WTC11 (cell line): ENCODE results near the gene PMM1. TPM values are rescaled to one million over a fixed set of nuclear protein-coding genes. Genes with fewer than 3 reads are reported as not detected.

Source experiments
- ATAC-seq: fragments of 200-7000 bp; cut with Tn5 transposase; 2 replicates; pipeline ENCODE4 v1.10.0; 2021; ENCODE audit warnings: mild to moderate bottlenecking, moderate library complexity
- CTCF ChIA-PET: fragments of 300-600 bp; sonication (Branson Sonifier 250); formaldehyde crosslinking; loops from one replicate; lab custom pipeline; 2021; ENCODE audit warnings: antibody characterized with exemption; lab: Charles Lee
- POLR2A ChIA-PET: fragments of 350-600 bp; sonication (Branson Sonifier 250); formaldehyde crosslinking; loops from one replicate; lab custom pipeline; 2021; ENCODE audit warnings: antibody characterized with exemption; lab: Charles Lee
- DNase-seq: peaks from one replicate; pipeline ENCODE4 v3.0.0; 2021; ENCODE audit warnings: low spot score
- H3K27ac Mint-ChIP-seq: 2 replicates; pipeline ENCODE4 v1.8.0; 2021; ENCODE audit warnings: mixed read lengths
- H3K27me3 Mint-ChIP-seq: 2 replicates; pipeline ENCODE4 v1.8.0; 2021; ENCODE audit warnings: low read depth, mild to moderate bottlenecking, moderate library complexity, mixed read lengths
- H3K36me3 Mint-ChIP-seq: 2 replicates; pipeline ENCODE4 v1.8.0; 2021; ENCODE audit warnings: mixed read lengths
- H3K4me1 Mint-ChIP-seq: 2 replicates; pipeline ENCODE4 v1.8.0; 2022; ENCODE audit warnings: mixed read lengths
- H3K4me3 Mint-ChIP-seq: 2 replicates; pipeline ENCODE4 v1.8.0; 2021; ENCODE audit warnings: mild to moderate bottlenecking, moderate library complexity, mixed read lengths
- H3K9me3 Mint-ChIP-seq: 2 replicates; pipeline ENCODE4 v1.8.0; 2021; ENCODE audit warnings: mixed read lengths
- ATF3 ChIP-seq: sonication (generic); formaldehyde crosslinking; conservative IDR thresholded peaks from 2 replicates; pipeline ENCODE4 v1.8.1; 2022; ENCODE audit warnings: mild to moderate bottlenecking, missing genetic modification reagents
- CBFB ChIP-seq: sonication (generic); formaldehyde crosslinking; IDR thresholded peaks from 2 replicates; pipeline ENCODE4 v1.8.1; 2022; ENCODE audit warnings: mild to moderate bottlenecking, low read depth, missing genetic modification reagents
- CREB1 ChIP-seq: sonication (generic); formaldehyde crosslinking; IDR thresholded peaks from 2 replicates; pipeline ENCODE4 v1.8.0; 2023; ENCODE audit warnings: mild to moderate bottlenecking, missing genetic modification reagents
- E2F1 ChIP-seq: sonication (generic); formaldehyde crosslinking; IDR thresholded peaks from 2 replicates; pipeline ENCODE4 v1.8.0; 2022; ENCODE audit warnings: mild to moderate bottlenecking, missing genetic modification reagents
- E2F4 ChIP-seq: sonication (generic); formaldehyde crosslinking; IDR thresholded peaks from 2 replicates; pipeline ENCODE4 v1.8.1; 2022; ENCODE audit warnings: low read depth, mild to moderate bottlenecking, moderate library complexity, missing genetic modification reagents, borderline replicate concordance
- EMX1 ChIP-seq: fragments of 250-450 bp; sonication (Bioruptor Pico); IDR thresholded peaks from 2 replicates; pipeline ENCODE4 v1.8.0; 2021; ENCODE audit warnings: mild to moderate bottlenecking
- FOXP1 ChIP-seq: sonication (generic); formaldehyde crosslinking; IDR thresholded peaks from 2 replicates; pipeline ENCODE4 v1.8.0; 2022; ENCODE audit warnings: missing genetic modification reagents, mild to moderate bottlenecking, moderate library complexity, borderline replicate concordance
- GABPB1 ChIP-seq: sonication (generic); formaldehyde crosslinking; IDR thresholded peaks from 2 replicates; pipeline ENCODE4 v1.8.1; 2023; ENCODE audit warnings: mild to moderate bottlenecking, missing genetic modification reagents
- GTF2I ChIP-seq: fragments of 250-450 bp; sonication (Bioruptor Pico); conservative IDR thresholded peaks from 2 replicates; pipeline ENCODE4 v1.4.0; 2021; ENCODE audit warnings: mild to moderate bottlenecking
- MYBL2 ChIP-seq: sonication (generic); formaldehyde crosslinking; IDR thresholded peaks from 2 replicates; pipeline ENCODE4 v1.8.1; 2023; ENCODE audit warnings: mild to moderate bottlenecking, moderate library complexity, missing genetic modification reagents
- NFATC4 ChIP-seq: fragments of 250-450 bp; sonication (Bioruptor Pico); IDR thresholded peaks from 2 replicates; pipeline ENCODE4 v1.9.0; 2021; ENCODE audit warnings: mild to moderate bottlenecking
- NR2C2 ChIP-seq: sonication (generic); formaldehyde crosslinking; IDR thresholded peaks from 2 replicates; pipeline ENCODE4 v1.8.0; 2022; ENCODE audit warnings: mild to moderate bottlenecking, missing genetic modification reagents
- NR3C1 ChIP-seq: sonication (generic); formaldehyde crosslinking; conservative IDR thresholded peaks from 2 replicates; pipeline ENCODE4 v1.8.1; 2023; ENCODE audit warnings: low read depth, mild to moderate bottlenecking, missing genetic modification reagents
- PRDM15 ChIP-seq: sonication (generic); formaldehyde crosslinking; IDR thresholded peaks from 2 replicates; pipeline ENCODE4 v1.8.0; 2022; ENCODE audit warnings: missing genetic modification reagents
- RELA ChIP-seq: sonication (generic); formaldehyde crosslinking; IDR thresholded peaks from 2 replicates; pipeline ENCODE4 v1.8.1; 2022; ENCODE audit warnings: missing genetic modification reagents, mild to moderate bottlenecking, borderline replicate concordance
- SMAD4 ChIP-seq: sonication (generic); formaldehyde crosslinking; IDR thresholded peaks from 2 replicates; pipeline ENCODE4 v1.8.0; 2022; ENCODE audit warnings: mild to moderate bottlenecking, missing genetic modification reagents
- ZBTB21 ChIP-seq: sonication (generic); formaldehyde crosslinking; IDR thresholded peaks from 2 replicates; pipeline ENCODE4 v1.8.1; 2023; ENCODE audit warnings: mild to moderate bottlenecking, missing genetic modification reagents, borderline replicate concordance
- ZNF138 ChIP-seq: sonication (generic); formaldehyde crosslinking; conservative IDR thresholded peaks from 2 replicates; pipeline ENCODE4 v1.8.1; 2022; ENCODE audit warnings: mild to moderate bottlenecking, moderate library complexity, missing genetic modification reagents
- ZNF671 ChIP-seq: fragments of 250-450 bp; sonication (Bioruptor Pico); IDR thresholded peaks from 2 replicates; pipeline ENCODE4 v1.8.0; 2021; ENCODE audit warnings: mild to moderate bottlenecking
- total RNA-seq: library from RNA; stranded (reverse); gene quantifications from 3 replicates; pipeline ENCODE4 v1.2.3, GENCODE V29; 2021

Gene PMM1
- total RNA-seq, 1 experiment from 2014 or later, result 15.7 TPM

- Mint-ChIP-seq H3K9me3 (no peaks in the 10 kb centered on the region), H3K27ac (no peak overlapping the region), H3K4me3 (no peak overlapping the region), H3K27me3 (no peaks in the 10 kb centered on the region), H3K36me3 (no peaks in the 10 kb centered on the region), H3K4me1 (no peaks in the 10 kb centered on the region)
- no peak for ATAC-seq
- CTCF ChIA-PET, result interaction anchor here (1.0 to 1.2 kb wide), 2 partner anchors 18 to 53 kb away, joined by 3 read pairs; no protein-coding TSS in a partner anchor
- DNase-seq, result no peak
- TF ChIP-seq FOXP1 (CRISPR knock-in tag) (no peak), MYBL2 (CRISPR knock-in tag) (no peak), SMAD4 (no peak), GTF2I (CRISPR knock-in tag) (no peak), E2F4 (CRISPR knock-in tag) (no peak), PRDM15 (no peak), ATF3 (no peak)
- TF ChIP-seq, all 79 proteins: peak for 0
- POLR2A ChIA-PET, result interaction anchor here (1.5 kb wide), 1 partner anchor 10 kb away, joined by 6 read pairs; the partner anchor contains the start of gene PMM1
These were observed 9.7 kb downstream of the PMM1 start for GRCh38 chr22:41579997-41580355.

GRCh38 chr22:41579297-41579996 lies 10.2 kb downstream of the PMM1 start:
- H3K4me3 Mint-ChIP-seq, result no peak overlapping the region
- TF ChIP-seq ZBTB21 (no peak), E2F1 (CRISPR knock-in tag) (no peak), NR2C2 (CRISPR knock-in tag) (no peak), CBFB (CRISPR knock-in tag) (no peak), CREB1 (CRISPR knock-in tag) (no peak), ZNF671 (CRISPR knock-in tag) (no peak), GABPB1 (no peak), NR3C1 (CRISPR knock-in tag) (no peak), NFATC4 (CRISPR knock-in tag) (no peak), EMX1 (CRISPR knock-in tag) (no peak), ZNF138 (CRISPR knock-in tag) (no peak), RELA (CRISPR knock-in tag) (no peak), FOXP1 (CRISPR knock-in tag) (no peak)
- ATAC-seq (no peak), DNase-seq (no peak)
- no peak overlapping the region for H3K27ac Mint-ChIP-seq
- no peaks in the 10 kb centered on the region for H3K9me3 Mint-ChIP-seq
- no peaks in the 10 kb centered on the region for H3K27me3 Mint-ChIP-seq
- no peaks in the 10 kb centered on the region for H3K4me1 Mint-ChIP-seq
- ChIA-PET POLR2A (interaction anchor here (1.5 kb wide), 1 partner anchor 10 kb away, joined by 6 read pairs; the partner anchor contains the start of gene PMM1), CTCF (interaction anchor here (1.0 kb wide), 1 partner anchor 53 kb away, joined by 3 read pairs; no protein-coding TSS in a partner anchor)
- H3K36me3 Mint-ChIP-seq, result no peaks in the 10 kb centered on the region
